SK-N-SH treated with all-trans-retinoic acid at 6 μM for 48 hours (cell line): ENCODE results near the gene DAB2IP.

Experiments used
- CREB5 ChIP-seq: fragments of 250-450 bp; sonication (Bioruptor Pico); IDR thresholded peaks from 2 replicates; pipeline ENCODE4 v1.5.1; 2020; ENCODE audit warnings: low read depth, mild to moderate bottlenecking, moderate library complexity
- ESRRG ChIP-seq: fragments of 250-450 bp; sonication (Bioruptor Pico); IDR thresholded peaks from 2 replicates; pipeline ENCODE4 v1.6.1; 2021; ENCODE audit warnings: mild to moderate bottlenecking
- PATZ1 ChIP-seq: fragments of 250-450 bp; sonication (Bioruptor Pico); IDR thresholded peaks from 2 replicates; pipeline ENCODE4 v1.8.0; 2020; ENCODE audit warnings: mild to moderate bottlenecking, moderate library complexity, borderline replicate concordance
- POU6F1 ChIP-seq: fragments of 250-450 bp; sonication (Bioruptor Pico); IDR thresholded peaks from 2 replicates; pipeline ENCODE4 v1.8.0; 2021; ENCODE audit warnings: low read depth, mild to moderate bottlenecking, moderate library complexity, borderline replicate concordance
- RARB ChIP-seq: fragments of 250-450 bp; sonication (Bioruptor Pico); IDR thresholded peaks from 2 replicates; pipeline ENCODE4 v1.8.0; 2021; ENCODE audit warnings: mild to moderate bottlenecking, moderate library complexity
- TCF4 ChIP-seq: fragments of 250-450 bp; sonication (Bioruptor Pico); IDR thresholded peaks from 2 replicates; pipeline ENCODE4 v1.8.0; 2021; ENCODE audit warnings: mild to moderate bottlenecking, moderate library complexity, borderline replicate concordance
- ZFP3 ChIP-seq: fragments of 250-450 bp; sonication (Bioruptor Pico); IDR thresholded peaks from 2 replicates; pipeline ENCODE4 v1.5.0; 2020; ENCODE audit warnings: mild to moderate bottlenecking, moderate library complexity

GRCh38 chr9:121671612-121672155, 20.2 kb downstream of the DAB2IP start:
- no peak for TF ChIP-seq ZFP3 (CRISPR knock-in tag)
- no peak for TF ChIP-seq RARB (CRISPR knock-in tag)
- no peak for TF ChIP-seq POU6F1 (CRISPR knock-in tag)
- TF ChIP-seq PATZ1 (CRISPR knock-in tag): no peak
- TF ChIP-seq ESRRG (CRISPR knock-in tag): no peak
- TF ChIP-seq TCF4 (CRISPR knock-in tag): no peak
- no peak for TF ChIP-seq CREB5
